Mesothelial cell of epicardium (in vitro differentiated cells): ENCODE results near the gene ATP2A3. TPM values are rescaled to one million over a fixed set of nuclear protein-coding genes. Genes with fewer than 3 reads are reported as not detected.

Experiments used
- DNase-seq, 2 experiments: peaks; one replicate each; pipeline ENCODE4 v3.0.0; 2021; ENCODE audit warnings: low spot score in 2 of 2; ENCODE audit not compliant: unreplicated experiment in 2 of 2
- H3K27ac Mint-ChIP-seq: 2 replicates; pipeline ENCODE4 v1.8.0; 2021; ENCODE audit warnings: mixed read lengths
- H3K27me3 Mint-ChIP-seq: 2 replicates; pipeline ENCODE4 v1.8.0; 2021; ENCODE audit warnings: low read depth, mixed read lengths
- H3K36me3 Mint-ChIP-seq: 2 replicates; pipeline ENCODE4 v1.8.0; 2021; ENCODE audit warnings: mixed read lengths
- H3K4me1 Mint-ChIP-seq: 2 replicates; pipeline ENCODE4 v1.8.0; 2021; ENCODE audit warnings: mixed read lengths
- H3K4me3 Mint-ChIP-seq: 2 replicates; pipeline ENCODE4 v1.8.0; 2021; ENCODE audit warnings: mild to moderate bottlenecking, moderate library complexity, mixed read lengths
- H3K9me3 Mint-ChIP-seq: 2 replicates; pipeline ENCODE4 v1.8.0; 2021; ENCODE audit warnings: mixed read lengths
- CTCF ChIP-seq: fragments of 200-600 bp; sonication (generic); IDR thresholded peaks from one replicate; pipeline ENCODE4 v1.5.0; 2021; ENCODE audit warnings: antibody characterized with exemption; ENCODE audit not compliant: unreplicated experiment
- total RNA-seq: library from RNA; stranded (reverse); gene quantifications from 3 replicates; pipeline ENCODE4 v1.2.1, GENCODE V29; 2021

Gene ATP2A3
- total RNA-seq, 1 donor from 2014 or later: 4.1 TPM

GRCh38 chr17:3885271-3885670 lies 79.0 kb downstream of the ATP2A3 start:
- no peak for DNase-seq
- Mint-ChIP-seq H3K4me1 (peaks cover 16% of the 10 kb centered on the region), H3K36me3 (no peaks in the 10 kb centered on the region), H3K27me3 (peaks cover 3% of the 10 kb centered on the region), H3K27ac (no peak overlapping the region), H3K9me3 (no peaks in the 10 kb centered on the region), H3K4me3 (no peak overlapping the region)
- no peak for TF ChIP-seq CTCF

GRCh38 chr17:3884188-3884587 lies 80.0 kb downstream of the ATP2A3 start:
- Mint-ChIP-seq H3K36me3 (no peaks in the 10 kb centered on the region), H3K4me1 (peaks cover 22% of the 10 kb centered on the region), H3K27ac (no peak overlapping the region), H3K9me3 (no peaks in the 10 kb centered on the region), H3K4me3 (no peak overlapping the region), H3K27me3 (no peaks in the 10 kb centered on the region)
- DNase-seq: no peak
- TF ChIP-seq CTCF: no peak

- Mint-ChIP-seq H3K27ac (no peak overlapping the region), H3K9me3 (no peaks in the 10 kb centered on the region), H3K27me3 (no peaks in the 10 kb centered on the region), H3K36me3 (no peaks in the 10 kb centered on the region), H3K4me3 (no peak overlapping the region), H3K4me1 (peaks cover 15% of the 10 kb centered on the region)
- DNase-seq: no peak
- no peak for TF ChIP-seq CTCF
These were observed 82.0 kb downstream of the ATP2A3 start for GRCh38 chr17:3882276-3882675.

GRCh38 chr17:3880983-3881382 lies 83.3 kb downstream of the ATP2A3 start:
- no peaks in the 10 kb centered on the region for H3K27me3 Mint-ChIP-seq
- H3K36me3 Mint-ChIP-seq: peaks cover 2% of the 10 kb centered on the region
- no peak for TF ChIP-seq CTCF
- H3K9me3 Mint-ChIP-seq: no peaks in the 10 kb centered on the region
- no peak overlapping the region for H3K4me3 Mint-ChIP-seq
- no peak overlapping the region for H3K27ac Mint-ChIP-seq
- peaks cover 10% of the 10 kb centered on the region for H3K4me1 Mint-ChIP-seq
- no peak for DNase-seq

- Mint-ChIP-seq H3K9me3 (no peaks in the 10 kb centered on the region), H3K4me1 (peaks cover 10% of the 10 kb centered on the region), H3K4me3 (no peak overlapping the region), H3K27ac (peak overlapping the region; percentile 72), H3K36me3 (peaks cover 8% of the 10 kb centered on the region), H3K27me3 (no peaks in the 10 kb centered on the region)
- DNase-seq: no peak
- no peak for TF ChIP-seq CTCF
These were observed 84.4 kb downstream of the ATP2A3 start for GRCh38 chr17:3879591-3880417.

GRCh38 chr17:3879186-3879585 lies 85.1 kb downstream of the ATP2A3 start:
- no peak for DNase-seq

More at GRCh38 chr17:3879186-3879585, 85.1 kb downstream of the ATP2A3 start:
- no peak for TF ChIP-seq CTCF
- Mint-ChIP-seq H3K4me1 (peaks cover 10% of the 10 kb centered on the region), H3K27me3 (no peaks in the 10 kb centered on the region), H3K27ac (peak overlapping the region; percentile 6), H3K4me3 (no peak overlapping the region), H3K36me3 (peaks cover 8% of the 10 kb centered on the region), H3K9me3 (no peaks in the 10 kb centered on the region)
